Measurements from ENCODE around the gene ACAP2.

DNA sequence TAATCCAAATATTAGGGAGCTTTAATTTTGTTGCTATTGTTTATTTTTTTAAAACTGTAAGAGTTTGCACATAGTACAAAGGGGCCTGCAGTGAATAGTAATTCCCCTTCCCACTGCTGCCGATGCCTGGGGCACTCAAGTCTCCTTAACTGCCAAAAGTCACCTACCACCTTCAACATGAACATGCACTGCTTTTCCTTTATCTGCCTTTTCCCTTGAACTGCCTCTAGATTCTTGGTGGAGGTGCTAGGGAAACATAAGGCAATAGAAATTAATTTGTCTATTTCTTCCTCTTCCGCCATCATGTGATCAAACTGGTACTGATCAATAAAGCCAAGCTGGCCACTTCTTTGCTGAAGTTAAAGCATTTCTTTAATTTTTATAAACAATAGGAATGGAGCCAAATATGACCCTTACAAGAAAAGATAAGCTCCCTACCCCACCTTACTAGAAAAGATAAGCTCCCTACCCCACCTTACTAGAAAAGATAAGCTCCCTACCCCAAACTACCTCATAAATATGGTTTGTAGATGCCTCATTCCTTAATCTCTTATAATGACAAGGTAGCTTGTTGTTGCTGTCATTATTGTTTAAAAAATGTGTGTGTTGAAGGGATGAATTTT, 17.4 kb upstream of the ACAP2 start:
- TF ChIP-seq POLR2A (IDR thresholded peaks at IDR 0.05; ENCODE audit: low read length) (no peak), GATA1 (IDR thresholded peaks at IDR 0.05; ENCODE audit: low read depth, low read length) (no peak)
